NB4 (cell line): ENCODE results near the gene BTBD9.

Experiments used
- POLR2A ChIP-seq: IDR thresholded peaks from 2 replicates; pipeline ENCODE4 v1.6.1; 2011; ENCODE audit warnings: mild to moderate bottlenecking; ENCODE audit not compliant: insufficient read length; ENCODE audit errors: extremely low read depth
- TF ChIP-seq, protein P1 (sequence below): IDR thresholded peaks from one replicate; pipeline ENCODE4 v1.5.1; 2012; ENCODE audit warnings: low read depth, low read length

DNA sequence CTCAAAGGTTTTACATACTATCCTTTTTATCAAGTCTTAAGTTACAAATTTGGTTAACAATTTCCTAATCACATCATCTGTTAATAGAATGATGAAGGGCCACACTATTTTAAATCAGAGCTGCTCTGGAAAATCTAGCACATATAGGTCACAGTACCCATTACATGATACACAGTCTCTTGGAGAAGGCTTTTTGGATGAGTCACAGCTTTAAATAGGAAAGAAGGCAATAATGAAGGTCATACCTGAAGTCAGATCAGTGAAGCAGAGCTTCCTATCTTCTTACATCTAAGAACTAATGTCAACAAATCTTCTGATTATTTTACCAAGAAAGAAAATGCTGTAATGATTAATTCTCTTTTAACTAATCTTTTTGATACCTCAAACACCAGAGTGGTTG, 248.5 kb downstream of the BTBD9 start:
- TF ChIP-seq, protein P1, sequence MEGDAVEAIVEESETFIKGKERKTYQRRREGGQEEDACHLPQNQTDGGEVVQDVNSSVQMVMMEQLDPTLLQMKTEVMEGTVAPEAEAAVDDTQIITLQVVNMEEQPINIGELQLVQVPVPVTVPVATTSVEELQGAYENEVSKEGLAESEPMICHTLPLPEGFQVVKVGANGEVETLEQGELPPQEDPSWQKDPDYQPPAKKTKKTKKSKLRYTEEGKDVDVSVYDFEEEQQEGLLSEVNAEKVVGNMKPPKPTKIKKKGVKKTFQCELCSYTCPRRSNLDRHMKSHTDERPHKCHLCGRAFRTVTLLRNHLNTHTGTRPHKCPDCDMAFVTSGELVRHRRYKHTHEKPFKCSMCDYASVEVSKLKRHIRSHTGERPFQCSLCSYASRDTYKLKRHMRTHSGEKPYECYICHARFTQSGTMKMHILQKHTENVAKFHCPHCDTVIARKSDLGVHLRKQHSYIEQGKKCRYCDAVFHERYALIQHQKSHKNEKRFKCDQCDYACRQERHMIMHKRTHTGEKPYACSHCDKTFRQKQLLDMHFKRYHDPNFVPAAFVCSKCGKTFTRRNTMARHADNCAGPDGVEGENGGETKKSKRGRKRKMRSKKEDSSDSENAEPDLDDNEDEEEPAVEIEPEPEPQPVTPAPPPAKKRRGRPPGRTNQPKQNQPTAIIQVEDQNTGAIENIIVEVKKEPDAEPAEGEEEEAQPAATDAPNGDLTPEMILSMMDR = no peak
- TF ChIP-seq POLR2A = no peak
